GM18858 (cell line): Measurements from ENCODE around the gene PLA2G2D.

Experiments used
- ATAC-seq: cut with Tn5 transposase; IDR thresholded peaks from one replicate; pipeline ENCODE4 v1.9.1; 2021; ENCODE audit not compliant: unreplicated experiment

The PLA2G2D gene

GRCh38 chr1:20089328-20090077 lies 29.8 kb downstream of the PLA2G2D start:
- no peak for ATAC-seq

- no peak for ATAC-seq
These were observed 31.7 kb downstream of the PLA2G2D start for GRCh38 chr1:20087668-20088067.

GRCh38 chr1:20086800-20087199 lies 32.5 kb downstream of the PLA2G2D start:
- ATAC-seq: no peak

- no peak for ATAC-seq
These were observed 36.0 kb downstream of the PLA2G2D start for GRCh38 chr1:20083178-20083944.

- no peak for ATAC-seq
These were observed 36.6 kb downstream of the PLA2G2D start for GRCh38 chr1:20082772-20083171.

GRCh38 chr1:20081353-20081810 lies 38.0 kb downstream of the PLA2G2D start:
- no peak for ATAC-seq

GRCh38 chr1:20080441-20081352 lies 38.6 kb downstream of the PLA2G2D start:
- ATAC-seq: no peak

GRCh38 chr1:20079661-20080305 lies 39.6 kb downstream of the PLA2G2D start:
- no peak for ATAC-seq

- ATAC-seq: no peak
These were observed 40.6 kb downstream of the PLA2G2D start for GRCh38 chr1:20078711-20079110.

- ATAC-seq: no peak
These were observed 41.1 kb downstream of the PLA2G2D start for GRCh38 chr1:20078171-20078651.

GRCh38 chr1:20076710-20077461 lies 42.5 kb downstream of the PLA2G2D start:
- no peak for ATAC-seq

GRCh38 chr1:20076223-20076622 lies 43.1 kb downstream of the PLA2G2D start:
- no peak for ATAC-seq

GRCh38 chr1:20075345-20075744 lies 44.0 kb downstream of the PLA2G2D start:
- ATAC-seq: no peak

- ATAC-seq: no peak
These were observed 44.6 kb downstream of the PLA2G2D start for GRCh38 chr1:20074725-20075171.

GRCh38 chr1:20074055-20074724 lies 45.1 kb downstream of the PLA2G2D start:
- ATAC-seq: no peak

GRCh38 chr1:20073256-20073655 lies 46.1 kb downstream of the PLA2G2D start:
- ATAC-seq: no peak

- no peak for ATAC-seq
These were observed 46.6 kb downstream of the PLA2G2D start for GRCh38 chr1:20072771-20073170.

GRCh38 chr1:20071416-20071815 lies 47.9 kb downstream of the PLA2G2D start:
- no peak for ATAC-seq

GRCh38 chr1:20070357-20070756 lies 49.0 kb downstream of the PLA2G2D start:
- ATAC-seq: no peak
